Esophagus squamous epithelium (tissue), 5 donors: Measurements from ENCODE around the gene SOWAHA. TPM values are rescaled to one million over a fixed set of nuclear protein-coding genes. Genes with fewer than 3 reads are reported as not detected.
"Not testable (repeated sequence)": the region's sequence is repeated elsewhere in the genome, so short reads cannot be mapped to it uniquely, and the experiment has no call there.

Experiments used
- DNase-seq: peaks from one replicate; lab custom pipeline; 2025; lab: John Stamatoyannopoulos, UW
- H3K27ac ChIP-seq, 4 donors: fragments of 200-600 bp; sonication (generic); one replicate each; pipeline ENCODE4 v1.5.1; 2016 to 2019; ENCODE audit warnings: mild to moderate bottlenecking in 1 of 4
- H3K27me3 ChIP-seq, 4 donors: fragments of 200-600 bp; sonication (generic); 1 replicate in 3 of 4; 2 replicates in 1 of 4; pipeline versions ENCODE4 v1.5.1 to v1.6.0; 2017 to 2021; ENCODE audit warnings: antibody characterized with exemption in 1 of 4
- H3K36me3 ChIP-seq, 3 donors: fragments of 200-600 bp; sonication (generic); one replicate each; pipeline ENCODE4 v1.5.1; 2016 to 2019
- H3K4me1 ChIP-seq, 3 donors: fragments of 200-600 bp; sonication (generic); one replicate each; pipeline ENCODE4 v1.5.1; 2017 to 2019
- H3K4me3 ChIP-seq, 4 donors: fragments of 200-600 bp; sonication (generic); 1 replicate in 3 of 4; 2 replicates in 1 of 4; pipeline ENCODE4 v1.5.1; 2016 to 2019; ENCODE audit warnings: mild to moderate bottlenecking in 2 of 4, moderate library complexity in 1 of 4
- H3K9me3 ChIP-seq, 3 donors: fragments of 200-600 bp; sonication (generic); one replicate each; pipeline ENCODE4 v1.5.1; 2016 to 2019
- POLR2A ChIP-seq, 4 donors: fragments of 450-650 bp; IDR thresholded peaks; one replicate each; pipeline ENCODE4 v1.6.1; 2017; ENCODE audit warnings: antibody characterized with exemption in 4 of 4, mild to moderate bottlenecking in 4 of 4, moderate library complexity in 3 of 4
- WGBS, 2 donors: methylation state at CpG; one replicate each; pipeline ENCODE4 v1.1.5; 2018; 5-methylcytosine and 5-hydroxymethylcytosine counted together
- intact Hi-C: fragments of 100-400 bp; cut with DNase I; formaldehyde crosslinking; loops from one replicate; pipeline ENCODE4 v1.15.0; 2022
- total RNA-seq, 4 donors: library from RNA; depleted of rRNA; stranded (reverse); fragments of >200 nt; gene quantifications; one replicate each; pipeline ENCODE4 v1.1.0, GENCODE V29; 2016
- TF ChIP-seq, protein P1 (sequence below), 6 experiments: fragments of 450-650 bp in 4 of 6; fragments of 200-600 bp in 2 of 6; sonication (generic) in 2 of 6; IDR thresholded peaks; one replicate each; pipeline ENCODE4 v1.5.1; 2016 to 2019; ENCODE audit warnings: antibody characterized with exemption in 6 of 6, mild to moderate bottlenecking in 4 of 6, moderate library complexity in 4 of 6
- donor health status: DM: yes; HTN: yes; CAD: no.

SOWAHA gene
- total RNA-seq, 4 donors from 2014 or later, result 0.13 to 0.45 TPM; not detected in 2

DNA sequence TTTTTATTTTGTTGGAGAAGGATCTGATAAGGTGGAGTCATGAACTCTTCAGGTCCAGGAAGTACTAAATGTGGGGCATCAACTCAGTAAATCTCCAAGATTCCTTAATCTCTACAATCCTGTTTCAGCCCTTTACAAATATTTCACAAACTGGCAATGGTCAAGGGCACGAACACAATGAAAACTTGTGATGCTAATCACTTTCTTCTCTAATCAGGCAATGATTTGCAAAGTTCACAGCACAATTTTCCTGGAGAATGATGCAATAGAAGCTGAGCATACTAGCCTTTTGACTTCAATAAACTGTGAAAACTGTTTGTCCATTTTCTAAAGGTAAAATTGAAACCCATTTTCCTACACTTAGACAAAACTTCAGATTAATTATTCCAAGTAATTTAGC is 36.2 kb downstream of the SOWAHA start:
- no peak for TF ChIP-seq POLR2A (IDR thresholded peaks at IDR 0.05)
- TF ChIP-seq, protein P1, sequence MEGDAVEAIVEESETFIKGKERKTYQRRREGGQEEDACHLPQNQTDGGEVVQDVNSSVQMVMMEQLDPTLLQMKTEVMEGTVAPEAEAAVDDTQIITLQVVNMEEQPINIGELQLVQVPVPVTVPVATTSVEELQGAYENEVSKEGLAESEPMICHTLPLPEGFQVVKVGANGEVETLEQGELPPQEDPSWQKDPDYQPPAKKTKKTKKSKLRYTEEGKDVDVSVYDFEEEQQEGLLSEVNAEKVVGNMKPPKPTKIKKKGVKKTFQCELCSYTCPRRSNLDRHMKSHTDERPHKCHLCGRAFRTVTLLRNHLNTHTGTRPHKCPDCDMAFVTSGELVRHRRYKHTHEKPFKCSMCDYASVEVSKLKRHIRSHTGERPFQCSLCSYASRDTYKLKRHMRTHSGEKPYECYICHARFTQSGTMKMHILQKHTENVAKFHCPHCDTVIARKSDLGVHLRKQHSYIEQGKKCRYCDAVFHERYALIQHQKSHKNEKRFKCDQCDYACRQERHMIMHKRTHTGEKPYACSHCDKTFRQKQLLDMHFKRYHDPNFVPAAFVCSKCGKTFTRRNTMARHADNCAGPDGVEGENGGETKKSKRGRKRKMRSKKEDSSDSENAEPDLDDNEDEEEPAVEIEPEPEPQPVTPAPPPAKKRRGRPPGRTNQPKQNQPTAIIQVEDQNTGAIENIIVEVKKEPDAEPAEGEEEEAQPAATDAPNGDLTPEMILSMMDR (IDR thresholded peaks at IDR 0.05), result no peak

DNA sequence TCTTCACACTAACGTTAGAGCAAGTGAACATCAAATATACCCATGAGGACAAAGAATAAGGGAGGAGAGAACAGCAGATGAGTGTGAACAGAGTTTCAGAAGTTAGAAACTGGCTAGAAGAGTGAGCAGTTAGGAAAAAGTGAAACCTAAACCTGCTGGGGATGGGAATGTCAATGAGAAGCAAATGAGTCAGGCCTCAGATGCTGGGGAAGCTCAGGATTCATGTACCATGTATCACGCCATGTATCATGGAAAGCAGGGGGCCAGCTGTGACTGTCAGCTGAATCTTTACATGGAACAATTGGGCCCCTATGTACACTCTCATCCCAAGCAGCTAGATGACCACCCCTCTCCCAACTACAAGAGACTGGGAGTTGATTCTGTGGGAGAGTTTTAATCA is 37.0 kb downstream of the SOWAHA start:
- H3K27me3 ChIP-seq, result no peaks in the 10 kb centered on the region
- no peaks in the 10 kb centered on the region for H3K36me3 ChIP-seq
- TF ChIP-seq POLR2A (IDR thresholded peaks at IDR 0.05), result no peak
- TF ChIP-seq, protein P1 (IDR thresholded peaks at IDR 0.05), result no peak
- no peaks in the 10 kb centered on the region for H3K4me1 ChIP-seq
- intact Hi-C loops, result no loop called here
- no peak overlapping the region for H3K4me3 ChIP-seq
- no peak for DNase-seq
- H3K9me3 ChIP-seq, result no peaks in the 10 kb centered on the region
- no peak overlapping the region for H3K27ac ChIP-seq
- 79 to 82% methylated on average over 2 of the region's 2 CpGs for WGBS, 2 donors

More for the DNA sequence above, 36.2 kb downstream of the SOWAHA start:
- intact Hi-C loops, result no loop called here
- Histone ChIP-seq H3K4me3 (no peak overlapping the region), H3K36me3 (no peaks in the 10 kb centered on the region), H3K27ac (no peak overlapping the region), H3K4me1 (no peaks in the 10 kb centered on the region), H3K9me3 (no peaks in the 10 kb centered on the region), H3K27me3 (no peaks in the 10 kb centered on the region)
- no peak for DNase-seq
- WGBS, 2 donors, result 43 to 59% methylated on average over 1 of the region's 1 CpG

- WGBS, 2 donors, result 85 to 86% methylated on average over 3 of the region's 3 CpGs
- Histone ChIP-seq H3K4me3 (no peak overlapping the region), H3K36me3 (no peaks in the 10 kb centered on the region), H3K27ac (no peak overlapping the region), H3K27me3 (no peaks in the 10 kb centered on the region), H3K9me3 (no peaks in the 10 kb centered on the region), H3K4me1 (no peaks in the 10 kb centered on the region)
- TF ChIP-seq, protein P1 (IDR thresholded peaks at IDR 0.05), result no peak
- no peak for DNase-seq
- intact Hi-C loops, result no loop called here
These were observed 40.2 kb downstream of the SOWAHA start for GRCh38 chr5:132853323-132853722.

GRCh38 chr5:132853790-132854189 is 40.7 kb downstream of the SOWAHA start:
- no peaks in the 10 kb centered on the region for H3K9me3 ChIP-seq
- no peaks in the 10 kb centered on the region for H3K4me1 ChIP-seq
- H3K4me3 ChIP-seq, result no peak overlapping the region
- 3 to 17% methylated on average over 1 of the region's 1 CpG for WGBS, 2 donors
- H3K27me3 ChIP-seq, result no peaks in the 10 kb centered on the region
- TF ChIP-seq POLR2A (IDR thresholded peaks at IDR 0.05), result no peak
- TF ChIP-seq, protein P1 (IDR thresholded peaks at IDR 0.05), result no peak
- H3K36me3 ChIP-seq, result no peaks in the 10 kb centered on the region
- no peak for DNase-seq
- no peak overlapping the region for H3K27ac ChIP-seq
- intact Hi-C loops, result no loop called here

DNA sequence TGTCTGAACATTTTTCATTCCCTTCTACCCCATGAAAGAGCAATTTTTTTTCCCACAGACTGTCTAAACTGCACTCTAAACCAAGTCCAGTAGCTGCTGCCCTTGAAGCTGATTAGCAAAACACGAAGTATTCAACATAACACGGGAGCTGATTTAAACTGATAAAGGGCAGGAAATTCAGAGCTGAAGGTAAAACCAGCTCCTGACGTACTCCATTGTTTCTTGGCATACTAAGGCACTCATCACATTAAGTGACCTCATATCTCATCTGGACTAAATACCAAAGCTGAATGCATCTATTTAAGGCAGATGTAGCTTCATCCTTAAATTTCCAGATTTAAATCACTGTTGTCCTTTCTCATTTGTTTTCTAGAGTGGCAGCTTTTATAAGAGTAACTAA is 41.2 kb downstream of the SOWAHA start:
- DNase-seq, result no peak

DNA sequence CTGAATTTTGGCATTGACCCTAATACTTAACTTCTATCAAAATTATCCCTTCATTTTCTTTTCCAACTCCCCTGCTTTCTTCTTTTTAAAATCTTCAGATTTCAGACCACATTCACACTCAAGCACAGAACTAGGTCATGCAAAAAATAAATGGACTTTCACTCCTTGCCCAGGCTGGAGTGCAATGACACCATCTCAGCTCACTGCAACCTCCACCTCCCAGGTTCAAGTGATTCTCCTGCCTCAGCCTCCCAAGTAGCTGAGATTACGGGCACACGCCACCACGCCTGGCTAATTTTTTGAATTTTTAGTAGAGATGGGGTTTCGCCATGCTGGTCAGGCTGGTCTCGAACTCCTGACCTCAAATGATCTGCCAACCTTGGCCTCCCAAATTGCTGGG is 41.9 kb downstream of the SOWAHA start:
- WGBS, 2 donors, result 89 to 96% methylated on average over 5 of the region's 5 CpGs
- H3K27me3 ChIP-seq, H3K9me3 ChIP-seq, DNase-seq, intact Hi-C loops, H3K27ac ChIP-seq, H3K4me3 ChIP-seq, H3K4me1 ChIP-seq, H3K36me3 ChIP-seq: not testable (repeated sequence)

More for the DNA sequence above, 41.2 kb downstream of the SOWAHA start:
- Histone ChIP-seq H3K9me3 (no peaks in the 10 kb centered on the region), H3K4me1 (no peaks in the 10 kb centered on the region), H3K4me3 (no peak overlapping the region), H3K36me3 (no peaks in the 10 kb centered on the region), H3K27ac (no peak overlapping the region), H3K27me3 (no peaks in the 10 kb centered on the region)
- intact Hi-C loops, result no loop called here
- TF ChIP-seq POLR2A (IDR thresholded peaks at IDR 0.05), result no peak
- TF ChIP-seq, protein P1 (IDR thresholded peaks at IDR 0.05), result no peak
- 45 to 51% methylated on average over 3 of the region's 3 CpGs for WGBS, 2 donors
